RKO (cell line): ENCODE measurements around the gene C8A.

Experiments used
- DNase-seq: peaks from one replicate; pipeline ENCODE4 v3.0.0-alpha.2; 2016; ENCODE audit warnings: low spot score

The C8A gene

DNA sequence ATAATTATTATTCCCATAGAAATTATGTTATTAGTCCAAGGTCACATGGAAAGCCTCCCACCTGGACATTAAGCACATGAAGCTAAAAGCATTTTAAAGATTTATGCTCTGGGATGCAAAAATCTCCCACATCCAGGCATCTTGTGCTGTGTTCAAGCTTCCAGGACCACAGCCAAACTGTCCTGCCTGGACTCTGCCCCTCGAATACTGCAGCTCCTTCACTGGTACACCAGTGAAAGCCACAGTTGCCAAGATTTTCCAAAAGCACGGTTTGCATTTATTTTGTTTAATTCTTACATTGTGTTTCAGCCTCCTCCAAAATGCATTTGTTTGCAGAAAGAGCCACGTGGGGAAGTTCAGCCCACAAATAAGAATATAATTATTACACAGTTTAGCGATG is 72.6 kb downstream of the C8A start:
- DNase-seq, result no peak

DNA sequence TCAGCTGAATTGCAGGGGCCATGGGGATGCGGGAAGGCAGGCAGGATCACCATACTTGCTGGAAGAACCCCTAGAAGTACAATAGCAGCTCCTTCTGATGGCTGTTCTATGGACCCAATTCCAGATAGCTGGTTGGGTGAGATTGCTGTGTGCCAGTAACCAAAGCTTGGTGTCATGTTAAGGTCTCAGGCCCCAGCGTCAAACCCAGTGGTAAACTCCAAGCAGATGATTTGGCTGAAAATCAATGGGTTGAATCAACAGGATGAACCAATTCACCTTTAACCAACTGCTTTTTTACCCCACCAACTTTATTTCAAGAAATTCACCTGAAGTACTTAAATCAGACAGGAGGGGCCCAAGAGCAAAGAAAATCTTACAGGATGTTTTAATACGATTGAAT is 73.4 kb downstream of the C8A start:
- no peak for DNase-seq

GRCh38 chr1:56929492-56929891 is 74.9 kb downstream of the C8A start:
- DNase-seq, result no peak

DNA sequence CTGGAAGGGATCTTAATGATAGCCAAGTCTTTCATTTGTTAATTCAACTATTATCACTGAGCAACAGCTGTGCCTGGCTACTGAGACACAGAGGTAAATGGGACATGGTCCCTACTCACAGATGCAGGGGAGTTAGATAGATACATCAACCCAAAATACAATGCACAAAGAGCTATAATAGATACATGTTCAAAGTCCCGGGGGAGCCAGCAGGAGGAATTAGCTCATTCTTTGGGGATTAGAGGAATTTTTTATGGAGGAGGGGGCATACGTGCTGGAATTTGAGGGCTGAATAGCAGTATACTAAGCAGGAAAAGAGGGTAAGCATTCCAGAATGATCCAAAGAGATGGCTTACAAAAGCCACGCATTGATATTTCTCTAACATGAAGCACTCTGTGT is 76.6 kb downstream of the C8A start:
- DNase-seq, result no peak

GRCh38 chr1:56931686-56932085 is 77.1 kb downstream of the C8A start:
- DNase-seq, result no peak

GRCh38 chr1:56933161-56933560 is 78.6 kb downstream of the C8A start:
- no peak for DNase-seq

DNA sequence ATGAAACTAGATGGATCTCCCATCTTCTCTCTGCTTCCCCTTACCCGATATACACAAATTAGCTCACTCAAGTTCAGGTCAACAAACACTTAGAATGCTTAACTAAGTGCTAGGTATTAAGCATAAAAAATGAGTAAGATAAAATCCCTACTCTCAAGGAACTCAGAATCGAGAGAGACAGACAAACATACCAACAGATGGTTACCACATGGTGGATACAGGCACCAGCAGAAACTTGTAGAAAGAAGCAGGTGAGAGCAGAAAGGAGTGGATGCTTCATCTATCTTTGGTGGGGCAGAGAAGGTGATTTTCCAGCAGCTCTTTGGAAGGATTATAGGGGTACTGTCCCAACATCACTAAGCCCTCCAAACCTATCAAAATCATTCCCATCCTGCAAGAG is 79.0 kb downstream of the C8A start:
- no peak for DNase-seq

DNA sequence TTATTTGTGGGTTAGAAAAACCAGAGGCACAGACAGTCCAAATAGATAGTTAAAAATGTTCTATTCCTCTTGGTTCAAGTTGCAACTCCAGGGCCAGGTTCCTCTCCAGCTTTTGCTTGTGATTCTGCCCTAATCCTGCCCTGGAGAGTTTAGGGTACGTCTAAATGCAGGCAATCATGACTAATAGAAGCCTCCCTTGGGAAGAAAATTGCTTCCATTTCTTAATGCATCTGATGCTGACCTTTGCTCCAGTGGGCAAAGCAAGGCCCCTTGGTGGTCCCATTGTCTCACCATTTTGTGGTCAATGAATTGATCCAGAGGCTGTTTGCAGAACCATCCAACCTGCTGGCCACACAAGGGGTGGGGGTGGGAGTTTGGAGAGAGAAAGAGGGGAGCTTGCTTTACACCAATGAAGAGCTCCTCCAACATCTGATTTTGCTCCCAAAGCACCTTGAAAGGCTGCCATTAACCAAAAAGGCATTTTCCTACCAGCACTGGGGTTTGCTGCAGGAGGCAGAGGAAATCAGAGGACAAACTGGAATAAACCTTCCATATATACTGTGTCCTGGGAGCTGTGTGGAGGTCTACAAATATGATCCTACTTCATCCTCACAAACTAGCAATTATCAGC is 79.9 kb downstream of the C8A start:
- DNase-seq, result no peak

GRCh38 chr1:56938646-56939045 is 84.0 kb downstream of the C8A start:
- no peak for DNase-seq

GRCh38 chr1:56939209-56939608 is 84.6 kb downstream of the C8A start:
- DNase-seq, result no peak

- DNase-seq, result no peak
These were observed 85.4 kb downstream of the C8A start for GRCh38 chr1:56940039-56940438.

DNA sequence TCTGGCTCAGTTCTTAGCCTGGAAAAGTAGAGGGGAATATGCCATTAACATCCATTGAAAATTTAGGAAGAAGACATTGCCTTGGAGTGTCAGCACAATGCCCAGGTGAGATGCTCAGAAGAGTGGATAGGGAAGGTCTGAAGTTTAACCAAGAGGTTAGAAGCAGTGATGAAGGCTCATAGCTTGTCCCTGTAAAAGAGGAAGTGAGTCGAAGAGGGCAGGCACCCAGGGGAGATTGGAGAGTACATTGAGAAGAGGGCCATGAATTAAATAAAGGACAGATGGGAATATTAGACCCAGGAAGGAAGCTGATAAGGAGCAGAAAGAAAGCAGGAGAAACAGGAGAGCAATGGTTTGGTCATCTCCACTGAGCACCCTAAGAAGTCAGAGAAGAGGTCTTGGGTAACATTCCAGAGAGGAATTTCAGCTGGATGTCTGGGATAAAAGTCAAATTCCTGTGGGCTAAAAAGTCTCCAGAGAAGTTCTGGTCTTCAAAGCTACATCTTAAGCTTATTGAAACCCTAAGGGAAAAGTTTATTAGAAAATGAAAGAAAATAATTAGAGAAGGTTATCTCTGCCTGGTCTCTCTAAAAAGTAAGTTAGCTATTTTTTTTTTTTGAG is 93.9 kb downstream of the C8A start:
- DNase-seq, result no peak

GRCh38 chr1:56952501-56952900 is 97.9 kb downstream of the C8A start:
- DNase-seq, result no peak

GRCh38 chr1:56953386-56953785 is 98.8 kb downstream of the C8A start:
- no peak for DNase-seq

DNA sequence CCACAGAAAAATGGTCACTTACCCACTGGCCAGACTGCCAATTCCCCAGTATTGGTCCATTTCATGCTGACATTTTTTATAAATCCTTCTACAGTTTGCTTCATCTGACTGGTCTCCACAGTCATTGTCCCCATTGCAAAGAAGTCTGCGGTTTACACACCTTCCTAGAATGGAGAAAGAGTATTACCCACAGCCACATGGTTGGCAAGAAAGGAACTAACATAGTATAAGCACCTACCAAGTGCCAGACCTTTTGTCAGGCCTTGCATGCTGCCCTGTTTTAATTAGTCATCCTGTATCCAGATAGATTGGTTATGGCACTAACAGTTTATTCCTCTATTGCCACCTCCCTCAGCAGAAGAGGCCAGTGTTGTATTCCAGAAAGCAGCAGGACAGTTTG is 100.1 kb downstream of the C8A start:
- no peak for DNase-seq

GRCh38 chr1:56957931-56958330 is 103.3 kb downstream of the C8A start:
- DNase-seq, result no peak

- no peak for DNase-seq
These were observed 103.9 kb downstream of the C8A start for GRCh38 chr1:56958526-56958925.

GRCh38 chr1:56961426-56961825 is 106.8 kb downstream of the C8A start:
- no peak for DNase-seq

DNA sequence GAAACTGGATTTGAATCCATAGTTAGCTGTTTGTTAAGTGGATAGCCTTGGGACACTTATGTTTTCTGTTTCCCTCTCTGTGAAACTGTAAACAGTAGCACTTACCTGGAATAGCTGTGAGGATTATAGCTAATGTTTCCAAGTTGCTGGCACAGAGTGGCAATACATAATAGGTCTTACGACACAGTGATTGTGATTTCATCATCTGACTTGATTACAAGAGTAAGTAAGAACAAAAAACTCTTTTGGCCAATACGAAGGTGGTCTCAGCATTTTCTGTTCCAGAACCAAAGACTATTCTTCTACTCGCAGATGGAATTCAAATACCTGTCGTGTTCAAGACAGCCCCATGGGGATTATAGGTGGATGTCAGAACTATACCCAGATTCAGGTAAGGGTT is 109.1 kb downstream of the C8A start:
- DNase-seq, result no peak

- DNase-seq, result no peak
These were observed 109.9 kb downstream of the C8A start for GRCh38 chr1:56964349-56965017.

GRCh38 chr1:56965191-56965590 is 110.6 kb downstream of the C8A start:
- no peak for DNase-seq

GRCh38 chr1:56965916-56966697 is 111.5 kb downstream of the C8A start, which contains the start of gene C8B:
C8B (minus strand) TSS chr1:56966015; CDS start chr1:56965948, 67 bp downstream.
- no peak for DNase-seq

- DNase-seq, result no peak
These were observed 112.1 kb downstream of the C8A start for GRCh38 chr1:56966698-56966999.
